ENCODE results near the gene GSTO2. TPM values are rescaled to one million over a fixed set of nuclear protein-coding genes. Genes with fewer than 3 reads are reported as not detected.

GSTO2 gene
- total and polyA plus RNA-seq, 2 of the 13 experiments (the other 11 are each of a cell fraction or from before 2014, with no cell fraction given) = 2.1 to 7.9 TPM

DNA sequence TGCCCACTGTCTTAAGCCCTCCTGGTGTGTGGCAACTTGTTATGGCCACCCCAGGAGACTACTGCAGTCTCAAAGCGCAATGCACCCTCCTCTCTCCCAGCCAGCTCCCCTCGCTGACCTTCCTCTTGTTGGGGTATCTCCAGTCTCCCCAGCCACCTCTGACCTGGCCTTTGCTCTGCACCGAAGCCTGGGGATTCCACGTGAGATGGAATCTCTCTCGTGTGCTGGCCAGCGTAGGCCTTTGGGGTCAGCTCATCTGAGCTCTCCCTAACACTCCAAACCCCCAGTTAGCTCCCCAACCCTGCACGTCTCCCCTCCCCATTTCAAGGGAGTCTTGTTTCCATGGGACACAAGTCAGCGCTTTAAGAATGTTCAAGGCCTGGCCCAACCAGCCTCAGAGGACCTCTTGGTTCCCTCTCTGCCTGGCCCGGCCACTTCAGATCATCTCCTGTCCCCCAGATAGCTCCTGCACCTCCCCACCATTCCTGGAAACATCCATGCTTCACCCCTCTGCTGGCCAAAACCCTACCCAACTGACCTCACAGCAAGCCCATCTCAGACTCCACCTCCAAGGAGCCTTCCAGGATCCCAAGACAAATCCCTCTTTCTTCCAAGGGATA lies 58.1 kb downstream of the GSTO2 start (continued):
- TF ChIP-seq TCF12 (IDR thresholded peaks at IDR 0.05) (no peak), TCF12 (CRISPR knock-in tag; IDR thresholded peaks at IDR 0.05) (no peak), KAT2B (IDR thresholded peaks at IDR 0.05; ENCODE audit: borderline replicate concordance, low read depth, low read length) (no peak), ARNTL (CRISPR knock-in tag; IDR thresholded peaks at IDR 0.05) (no peak), FOXO1 (CRISPR knock-in tag; IDR thresholded peaks at IDR 0.05) (no peak), TRIM24 (CRISPR knock-in tag; IDR thresholded peaks at IDR 0.05) (no peak), ZNF12 (CRISPR knock-in tag; IDR thresholded peaks at IDR 0.05) (no peak), ZFP41 (CRISPR knock-in tag; IDR thresholded peaks at IDR 0.05; ENCODE audit: borderline replicate concordance) (no peak)

DNA sequence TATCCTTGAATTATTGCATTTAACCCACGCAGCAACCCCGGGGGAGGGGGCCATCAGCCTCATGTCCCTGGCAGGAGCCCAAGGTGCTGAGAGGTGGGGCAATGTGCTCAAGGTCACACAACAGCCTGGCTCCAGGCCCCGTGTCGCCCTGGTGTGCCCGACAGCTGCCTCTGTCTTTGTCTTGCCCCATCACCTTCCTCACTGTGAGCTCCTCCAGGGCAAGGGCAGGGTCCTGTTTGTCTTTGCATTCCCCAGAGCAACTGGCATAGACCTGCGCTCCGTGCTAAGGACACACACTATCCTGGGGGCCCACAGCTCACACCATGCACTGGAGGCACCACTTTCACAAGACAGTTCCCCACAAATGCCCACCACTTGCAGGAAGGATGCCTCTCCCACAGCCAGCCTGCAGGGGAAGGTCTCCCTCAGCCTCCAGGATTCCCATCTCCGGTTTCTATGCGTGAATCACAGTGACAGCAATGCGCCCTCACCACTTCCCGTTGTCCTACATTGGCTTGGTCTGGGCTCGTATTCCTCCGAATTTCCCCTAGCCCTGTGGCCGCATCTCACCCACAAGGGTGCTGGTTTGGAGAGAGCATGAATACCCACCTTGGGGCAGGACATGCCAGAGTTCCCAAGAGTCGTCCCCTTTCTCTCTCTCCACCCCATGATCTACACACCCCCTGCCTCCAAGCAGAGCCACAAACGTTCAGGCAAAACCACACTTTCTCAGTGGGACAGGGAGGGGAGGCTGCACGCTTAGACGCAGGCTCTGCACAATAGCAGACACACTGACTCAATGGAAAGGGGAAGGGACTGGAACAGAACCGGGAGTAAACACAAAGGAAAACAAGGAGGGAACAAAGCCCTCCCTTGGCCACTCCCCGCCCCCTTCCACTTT lies 59.0 kb downstream of the GSTO2 start:
- Histone ChIP-seq H3K36me3 (replicated peaks in 1 of 2; ENCODE audit: control insufficient read depth in 1 of 2, insufficient read depth in 2 of 2, low read length in 2 of 2) (no peaks in the 10 kb centered on the region), H3K79me2 (ENCODE audit: insufficient read depth, low read length) (no peaks in the 10 kb centered on the region), H3K4me3 (replicated peaks in 1 of 3; ENCODE audit: insufficient read depth in 1 of 3, low read depth in 2 of 3, low read length in 3 of 3) (peak overlapping the region; percentile 25 to 63 (median 37); a peak in 5 of 6 replicates), H3K27ac (ENCODE audit: extremely low read length, insufficient read depth, low read length) (no peak overlapping the region), H3K4me2 (ENCODE audit: low read depth, low read length) (peak overlapping the region; percentile 79), H2AFZ (ENCODE audit: low read length) (no peak overlapping the region), H3K4me1 (ENCODE audit: insufficient read depth, low read length) (peaks cover 60% of the 10 kb centered on the region), H3K9ac (ENCODE audit: insufficient read depth, low read depth, low read length) (peak overlapping the region; percentile 40; the same call in 1 of the 2 replicates), H4K20me1 (ENCODE audit: insufficient read depth, low read length) (no peaks in the 10 kb centered on the region), H3K9me3 (ENCODE audit: low read length) (no peaks in the 10 kb centered on the region), H3K27me3 (ENCODE audit: control insufficient read depth in 1 of 2, insufficient read depth in 2 of 2, low read length in 2 of 2) (no peaks in the 10 kb centered on the region)
- intact Hi-C loops (cut with micrococcal nuclease; ENCODE audit: unreplicated experiment) = no loop called here
- FAIRE-seq = no peak
- ATAC-seq = peak; percentile 26
- POLR2A ChIA-PET = interaction anchor here (0.7 to 1.8 kb wide), 3 partner anchors 10 to 73 kb away, joined by 3 to 6 read pairs (median 4); partner anchors contain the start of genes GSTO1 and ITPRIP
- in situ Hi-C loops (cut with HindIII; ENCODE audit: extremely low pct_ligation_motif_present, low pct_unique_long_range_greater_than_20kb) = no loop called here
- DNase-seq (ENCODE audit: low spot score) = peak; percentile 28
- BruUV-seq (replicated peaks) = no TSS peak
- CTCF ChIA-PET (ENCODE audit: low intra/inter-chr PET ratio, low total read pairs) = no interaction called here
- 40% methylated on average over 15 of the region's 20 CpGs for WGBS (ENCODE audit: low lambda C conversion rate)
- no peak for TF ChIP-seq ZNF326 (CRISPR knock-in tag; IDR thresholded peaks at IDR 0.05; ENCODE audit: borderline replicate concordance)
- TF ChIP-seq KDM5B (CRISPR knock-in tag; IDR thresholded peaks at IDR 0.05; ENCODE audit: borderline replicate concordance) = peak; percentile 27; the same call in 1 of the 2 replicates
- TF ChIP-seq TCF7L2 (IDR thresholded peaks at IDR 0.05; ENCODE audit: low read depth, low read length) = no peak
- no peak for TF ChIP-seq MAF1 (CRISPR knock-in tag; IDR thresholded peaks at IDR 0.05; ENCODE audit: borderline replicate concordance)
- no peak for TF ChIP-seq ZNF124 (CRISPR knock-in tag; IDR thresholded peaks at IDR 0.05)
- TF ChIP-seq, protein P1, sequence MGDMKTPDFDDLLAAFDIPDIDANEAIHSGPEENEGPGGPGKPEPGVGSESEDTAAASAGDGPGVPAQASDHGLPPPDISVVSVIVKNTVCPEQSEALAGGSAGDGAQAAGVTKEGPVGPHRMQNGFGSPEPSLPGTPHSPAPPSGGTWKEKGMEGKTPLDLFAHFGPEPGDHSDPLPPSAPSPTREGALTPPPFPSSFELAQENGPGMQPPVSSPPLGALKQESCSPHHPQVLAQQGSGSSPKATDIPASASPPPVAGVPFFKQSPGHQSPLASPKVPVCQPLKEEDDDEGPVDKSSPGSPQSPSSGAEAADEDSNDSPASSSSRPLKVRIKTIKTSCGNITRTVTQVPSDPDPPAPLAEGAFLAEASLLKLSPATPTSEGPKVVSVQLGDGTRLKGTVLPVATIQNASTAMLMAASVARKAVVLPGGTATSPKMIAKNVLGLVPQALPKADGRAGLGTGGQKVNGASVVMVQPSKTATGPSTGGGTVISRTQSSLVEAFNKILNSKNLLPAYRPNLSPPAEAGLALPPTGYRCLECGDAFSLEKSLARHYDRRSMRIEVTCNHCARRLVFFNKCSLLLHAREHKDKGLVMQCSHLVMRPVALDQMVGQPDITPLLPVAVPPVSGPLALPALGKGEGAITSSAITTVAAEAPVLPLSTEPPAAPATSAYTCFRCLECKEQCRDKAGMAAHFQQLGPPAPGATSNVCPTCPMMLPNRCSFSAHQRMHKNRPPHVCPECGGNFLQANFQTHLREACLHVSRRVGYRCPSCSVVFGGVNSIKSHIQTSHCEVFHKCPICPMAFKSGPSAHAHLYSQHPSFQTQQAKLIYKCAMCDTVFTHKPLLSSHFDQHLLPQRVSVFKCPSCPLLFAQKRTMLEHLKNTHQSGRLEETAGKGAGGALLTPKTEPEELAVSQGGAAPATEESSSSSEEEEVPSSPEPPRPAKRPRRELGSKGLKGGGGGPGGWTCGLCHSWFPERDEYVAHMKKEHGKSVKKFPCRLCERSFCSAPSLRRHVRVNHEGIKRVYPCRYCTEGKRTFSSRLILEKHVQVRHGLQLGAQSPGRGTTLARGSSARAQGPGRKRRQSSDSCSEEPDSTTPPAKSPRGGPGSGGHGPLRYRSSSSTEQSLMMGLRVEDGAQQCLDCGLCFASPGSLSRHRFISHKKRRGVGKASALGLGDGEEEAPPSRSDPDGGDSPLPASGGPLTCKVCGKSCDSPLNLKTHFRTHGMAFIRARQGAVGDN (CRISPR knock-in tag; IDR thresholded peaks at IDR 0.05) = peak; percentile 45
- TF ChIP-seq ZNF556 (CRISPR knock-in tag; IDR thresholded peaks at IDR 0.05; ENCODE audit: borderline replicate concordance) = no peak
- no peak for TF ChIP-seq ZNF343 (CRISPR knock-in tag; IDR thresholded peaks at IDR 0.05)
- TF ChIP-seq ZNF232 (CRISPR knock-in tag; IDR thresholded peaks at IDR 0.05; ENCODE audit: borderline replicate concordance) = no peak
- TF ChIP-seq SUZ12 (IDR thresholded peaks at IDR 0.05; ENCODE audit: low read depth, low read length) = no peak
- TF ChIP-seq, protein P2, sequence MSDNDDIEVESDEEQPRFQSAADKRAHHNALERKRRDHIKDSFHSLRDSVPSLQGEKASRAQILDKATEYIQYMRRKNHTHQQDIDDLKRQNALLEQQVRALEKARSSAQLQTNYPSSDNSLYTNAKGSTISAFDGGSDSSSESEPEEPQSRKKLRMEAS (IDR thresholded peaks at IDR 0.05) = no peak
- TF ChIP-seq ZNF766 (CRISPR knock-in tag; IDR thresholded peaks at IDR 0.05; ENCODE audit: borderline replicate concordance) = no peak

All from HepG2 (cell line).